Neuronal stem cell (in vitro differentiated cells): ENCODE measurements around the gene ANO7.

Experiments
- DNase-seq: peaks from one replicate; pipeline ENCODE4 v3.0.0-alpha.2; 2013; ENCODE audit warnings: low spot score
- H2AFZ ChIP-seq: one replicate; pipeline ENCODE4 v1.6.1; 2013; ENCODE audit warnings: mild to moderate bottlenecking, low read length, inconsistent platforms
- H2AK5ac ChIP-seq: 2 replicates; pipeline ENCODE4 v1.6.1; 2013; ENCODE audit warnings: low read depth, mild to moderate bottlenecking, inconsistent platforms, low read length, moderate library complexity, mixed read lengths
- H2BK120ac ChIP-seq: 2 replicates; pipeline ENCODE4 v1.6.1; 2013; ENCODE audit warnings: low read depth, mild to moderate bottlenecking, inconsistent platforms, low read length, moderate library complexity, mixed read lengths
- H2BK12ac ChIP-seq: one replicate; pipeline ENCODE4 v1.6.1; 2013; ENCODE audit warnings: low read length, inconsistent platforms
- H2BK15ac ChIP-seq: 2 replicates; pipeline ENCODE4 v1.6.1; 2013; ENCODE audit warnings: mild to moderate bottlenecking, low read length, inconsistent platforms, mixed read lengths
- H2BK5ac ChIP-seq: one replicate; pipeline ENCODE4 v1.6.1; 2013; ENCODE audit warnings: inconsistent platforms, mild to moderate bottlenecking, low read length, moderate library complexity
- H3K14ac ChIP-seq: one replicate; pipeline ENCODE4 v1.6.1; 2013; ENCODE audit warnings: low read length, inconsistent platforms
- H3K18ac ChIP-seq: 2 replicates; pipeline ENCODE4 v1.6.1; 2013; ENCODE audit warnings: low read length, inconsistent platforms
- H3K23ac ChIP-seq: 2 replicates; pipeline ENCODE4 v1.6.1; 2013; ENCODE audit warnings: low read depth, mild to moderate bottlenecking, mixed read lengths, low read length, inconsistent platforms; ENCODE audit not compliant: poor library complexity
- H3K27ac ChIP-seq: replicated peaks from 3 replicates; pipeline ENCODE4 v1.5.1; 2013; ENCODE audit warnings: low read length, inconsistent platforms
- H3K27me3 ChIP-seq, 3 experiments: 2 replicates each; pipeline ENCODE4 v1.6.1; 2013; ENCODE audit warnings: low read length in 3 of 3, mild to moderate bottlenecking in 2 of 3, inconsistent platforms in 1 of 3, low read depth in 1 of 3, mixed read lengths in 1 of 3, moderate library complexity in 1 of 3; ENCODE audit not compliant: control insufficient read depth in 3 of 3, insufficient read depth in 3 of 3
- H3K36me3 ChIP-seq, 2 donors: replicated peaks in 1 of 2; 2 replicates each; pipeline ENCODE4 v1.6.1; 2013; ENCODE audit warnings: low read length in 2 of 2; ENCODE audit not compliant: control insufficient read depth in 2 of 2, insufficient read depth in 2 of 2
- H3K4ac ChIP-seq: 2 replicates; pipeline ENCODE4 v1.6.1; 2013; ENCODE audit warnings: inconsistent platforms, mild to moderate bottlenecking, low read length, moderate library complexity
- H3K4me1 ChIP-seq, 2 donors: 1 replicate in 1 of 2; 2 replicates in 1 of 2; pipeline ENCODE4 v1.6.1; 2013; ENCODE audit warnings: low read length in 2 of 2, low read depth in 1 of 2; ENCODE audit not compliant: control insufficient read depth in 2 of 2, insufficient read depth in 1 of 2
- H3K4me2 ChIP-seq: one replicate; pipeline ENCODE4 v1.6.1; 2013; ENCODE audit warnings: mild to moderate bottlenecking, low read length, inconsistent platforms; ENCODE audit not compliant: insufficient read depth, poor library complexity, severe bottlenecking
- H3K4me3 ChIP-seq, 2 donors: 2 replicates each; pipeline ENCODE4 v1.5.1; 2013; ENCODE audit warnings: low read length in 2 of 2, mild to moderate bottlenecking in 2 of 2, inconsistent platforms in 1 of 2, moderate library complexity in 1 of 2
- H3K79me1 ChIP-seq: one replicate; pipeline ENCODE4 v1.6.1; 2013; ENCODE audit warnings: low read depth, mild to moderate bottlenecking, inconsistent platforms, low read length, moderate library complexity
- H3K9ac ChIP-seq: one replicate; pipeline ENCODE4 v1.6.1; 2013; ENCODE audit warnings: mild to moderate bottlenecking, low read depth, low read length, inconsistent platforms; ENCODE audit not compliant: poor library complexity
- H3K9me3 ChIP-seq, 2 donors: replicated peaks in 1 of 2; 2 replicates each; pipeline versions ENCODE3 to v1.6.1; 2013; ENCODE audit warnings: low read length in 2 of 2, mild to moderate bottlenecking in 2 of 2, inconsistent platforms in 1 of 2, low read depth in 1 of 2, mixed read lengths in 1 of 2, moderate library complexity in 1 of 2; ENCODE audit not compliant: control insufficient read depth in 2 of 2, insufficient read depth in 1 of 2
- H4K8ac ChIP-seq: one replicate; pipeline ENCODE4 v1.6.1; 2013; ENCODE audit warnings: low read depth, mild to moderate bottlenecking, inconsistent platforms, low read length, moderate library complexity
- H4K91ac ChIP-seq: one replicate; pipeline ENCODE4 v1.6.1; 2013; ENCODE audit warnings: low read length, low read depth, mild to moderate bottlenecking, inconsistent platforms; ENCODE audit not compliant: poor library complexity
- WGBS, 2 donors: extraction: QIAGEN DNeasy Blood & Tissue Kit; methylation state at CpG; one replicate each; pipeline ENCODE4 v1.1.7; 2013; ENCODE audit warnings: missing lambda C conversion rate in 2 of 2, mixed read lengths in 1 of 2; ENCODE audit not compliant: insufficient read length in 2 of 2, insufficient replicate concordance in 1 of 2; ENCODE audit errors: extremely low coverage in 2 of 2; 5-methylcytosine and 5-hydroxymethylcytosine counted together

ANO7 gene

DNA sequence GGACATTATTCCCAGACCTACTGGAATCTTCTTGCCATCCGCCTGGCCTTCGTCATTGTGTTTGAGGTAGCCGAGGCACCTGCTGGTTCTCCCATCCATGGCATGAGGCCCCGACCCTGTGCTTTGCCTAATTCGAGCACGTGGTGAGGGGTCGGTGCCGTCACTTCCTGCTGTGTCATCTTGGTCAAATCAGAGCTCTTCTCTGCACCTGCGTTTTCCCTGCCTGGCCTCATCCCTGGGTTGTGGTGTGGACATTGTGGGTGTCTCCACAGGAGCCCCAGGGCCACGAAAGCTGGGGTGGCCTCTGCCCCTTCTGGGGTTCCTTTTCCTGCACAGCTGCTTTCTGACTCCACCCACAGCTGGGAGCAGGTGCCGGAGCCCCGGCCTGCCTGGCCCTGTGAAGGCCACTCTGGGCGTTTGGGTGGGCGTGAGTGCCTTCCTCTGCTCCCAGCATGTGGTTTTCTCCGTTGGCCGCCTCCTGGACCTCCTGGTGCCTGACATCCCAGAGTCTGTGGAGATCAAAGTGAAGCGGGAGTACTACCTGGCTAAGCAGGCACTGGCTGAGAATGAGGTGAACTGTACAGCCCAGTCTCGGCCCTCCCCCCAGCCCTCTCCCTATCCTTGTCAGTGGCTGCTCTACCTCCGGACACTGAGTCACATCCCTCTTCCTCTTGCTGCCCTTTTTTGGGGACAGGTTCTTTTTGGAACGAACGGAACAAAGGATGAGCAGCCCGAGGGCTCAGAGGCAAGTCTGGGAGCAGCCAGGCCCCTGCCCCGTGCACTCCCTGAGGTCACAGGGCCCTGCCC is 34.9 kb downstream of the ANO7 start:
- no CpG with 5 or more reads among the region's 23 CpGs for WGBS, 2 donors
- Histone ChIP-seq H3K14ac (peak overlapping the region; percentile 82), H2AFZ (no peak overlapping the region), H3K79me1 (peaks cover 4% of the 10 kb centered on the region), H3K4me3 (no peak overlapping the region), H3K4me2 (no peak overlapping the region), H2BK12ac (no peak overlapping the region), H2BK5ac (no peak overlapping the region), H3K9ac (peak overlapping the region; percentile 77), H2AK5ac (peak overlapping the region; percentile 40), H4K8ac (peak overlapping the region; percentile 43), H3K36me3 (peaks cover 21 to 28% of the 10 kb centered on the region in 2 donors), H3K4me1 (peaks cover 7 to 8% of the 10 kb centered on the region in 2 donors), H3K27me3 (no peaks in the 10 kb centered on the region), H3K4ac (no peak overlapping the region), H3K23ac (peak overlapping the region; percentile 55), H2BK15ac (no peak overlapping the region), H4K91ac (no peak overlapping the region), H3K9me3 (peaks cover 0 to 2% of the 10 kb centered on the region in 2 donors), H3K27ac (no peak overlapping the region), H3K18ac (peak overlapping the region; percentile 41), H2BK120ac (no peak overlapping the region)
- no peak for DNase-seq

DNA sequence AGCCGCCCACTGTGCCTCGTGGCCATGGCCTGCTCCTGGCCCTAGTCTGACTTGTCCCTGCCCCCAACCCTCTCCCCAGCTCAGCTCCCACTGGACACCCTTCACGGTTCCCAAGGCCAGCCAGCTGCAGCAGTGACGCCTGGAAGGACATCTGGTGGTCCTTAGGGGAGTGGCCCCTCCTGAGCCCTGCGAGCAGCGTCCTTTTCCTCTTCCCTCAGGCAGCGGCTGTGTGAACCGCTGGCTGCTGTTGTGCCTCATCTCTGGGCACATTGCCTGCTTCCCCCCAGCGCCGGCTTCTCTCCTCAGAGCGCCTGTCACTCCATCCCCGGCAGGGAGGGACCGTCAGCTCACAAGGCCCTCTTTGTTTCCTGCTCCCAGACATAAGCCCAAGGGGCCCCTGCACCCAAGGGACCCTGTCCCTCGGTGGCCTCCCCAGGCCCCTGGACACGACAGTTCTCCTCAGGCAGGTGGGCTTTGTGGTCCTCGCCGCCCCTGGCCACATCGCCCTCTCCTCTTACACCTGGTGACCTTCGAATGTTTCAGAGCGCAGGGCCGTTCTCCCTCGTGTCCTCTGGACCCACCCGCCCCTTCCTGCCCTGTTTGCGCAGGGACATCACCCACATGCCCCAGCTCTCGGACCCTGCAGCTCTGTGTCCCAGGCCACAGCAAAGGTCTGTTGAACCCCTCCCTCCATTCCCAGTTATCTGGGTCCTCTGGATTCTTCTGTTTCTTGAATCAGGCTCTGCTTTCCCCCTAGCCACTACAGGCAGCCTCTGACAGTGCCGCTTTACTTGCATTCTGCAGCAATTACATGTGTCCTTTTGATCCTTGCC is 35.8 kb downstream of the ANO7 start:
- no peak overlapping the region for H3K4me3 ChIP-seq
- no peak overlapping the region for H2BK15ac ChIP-seq
- H2BK120ac ChIP-seq = no peak overlapping the region
- WGBS, 2 donors = no CpG with 5 or more reads among the region's 26 CpGs
- H3K27ac ChIP-seq = no peak overlapping the region
- no peak overlapping the region for H2BK12ac ChIP-seq
- peaks cover 28 to 36% of the 10 kb centered on the region in 2 donors for H3K36me3 ChIP-seq
- no peaks in the 10 kb centered on the region for H3K27me3 ChIP-seq
- no peak overlapping the region for H4K8ac ChIP-seq
- no peak overlapping the region for H4K91ac ChIP-seq
- peaks cover 0 to 2% of the 10 kb centered on the region in 2 donors for H3K9me3 ChIP-seq
- no peak overlapping the region for H3K18ac ChIP-seq
- no peak overlapping the region for H3K4ac ChIP-seq
- no peak overlapping the region for H3K4me2 ChIP-seq
- H2AK5ac ChIP-seq = peak overlapping the region; percentile 40
- H2AFZ ChIP-seq = no peak overlapping the region
- no peak for DNase-seq
- peaks cover 5% of the 10 kb centered on the region for H3K79me1 ChIP-seq
- H2BK5ac ChIP-seq = no peak overlapping the region
- H3K4me1 ChIP-seq = peaks cover 7% of the 10 kb centered on the region in 2 donors
- H3K9ac ChIP-seq = peak overlapping the region; percentile 50
- peak overlapping the region; percentile 55 for H3K23ac ChIP-seq
- peak overlapping the region; percentile 31 for H3K14ac ChIP-seq

DNA sequence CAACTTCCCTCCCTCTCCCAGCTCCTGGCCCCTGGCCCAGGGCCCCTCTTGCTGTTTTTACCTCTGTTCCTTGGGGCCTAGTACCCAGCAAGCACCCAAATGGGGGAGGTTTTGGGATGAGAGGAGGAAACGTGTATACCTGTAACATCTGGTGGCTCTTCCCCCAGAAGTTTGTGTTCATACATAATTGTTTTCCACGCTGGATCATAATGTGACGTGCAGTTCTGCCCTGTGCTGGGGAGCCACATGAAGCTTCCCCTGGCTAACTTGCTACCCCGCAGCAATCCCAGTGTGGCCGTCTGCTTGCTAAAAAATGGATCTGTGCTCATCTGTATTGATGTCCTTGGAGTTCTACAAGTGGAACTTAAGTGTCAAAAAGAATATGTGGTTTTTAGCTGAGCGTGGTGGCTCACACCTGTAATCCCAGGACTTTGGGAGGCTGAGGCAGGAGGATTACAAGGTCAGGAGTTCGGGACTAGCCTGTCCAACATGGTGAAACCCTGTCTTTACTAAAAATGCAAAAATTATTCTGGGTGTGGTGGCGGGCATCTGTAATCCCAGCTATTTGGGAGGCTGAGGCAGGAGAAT is 36.5 kb downstream of the ANO7 start:
- H3K9me3 ChIP-seq = peaks cover 0 to 2% of the 10 kb centered on the region in 2 donors
- no peak overlapping the region for H2BK12ac ChIP-seq
- H3K18ac ChIP-seq = no peak overlapping the region
- H4K8ac ChIP-seq = no peak overlapping the region
- peak overlapping the region; percentile 31 for H3K14ac ChIP-seq
- no peak overlapping the region for H3K4ac ChIP-seq
- H3K27me3 ChIP-seq = no peaks in the 10 kb centered on the region
- H3K23ac ChIP-seq = no peak overlapping the region
- no CpG with 5 or more reads among the region's 8 CpGs for WGBS, 2 donors
- H3K4me3 ChIP-seq = no peak overlapping the region
- no peak overlapping the region for H3K9ac ChIP-seq
- H2AK5ac ChIP-seq = no peak overlapping the region
- H3K36me3 ChIP-seq = peaks cover 35 to 43% of the 10 kb centered on the region in 2 donors
- H3K27ac ChIP-seq = no peak overlapping the region
- no peak overlapping the region for H2BK120ac ChIP-seq
- no peak overlapping the region for H4K91ac ChIP-seq
- no peak overlapping the region for H3K4me2 ChIP-seq
- DNase-seq = no peak
- H2BK5ac ChIP-seq = no peak overlapping the region
- peaks cover 6% of the 10 kb centered on the region for H3K79me1 ChIP-seq
- peaks cover 3 to 7% of the 10 kb centered on the region in 2 donors for H3K4me1 ChIP-seq
- no peak overlapping the region for H2AFZ ChIP-seq
- H2BK15ac ChIP-seq = no peak overlapping the region
